LNCaP clone FGC (cell line): ENCODE results near the gene MTREX.
"Not testable (repeated sequence)": the region's sequence is repeated elsewhere in the genome, so short reads cannot be mapped to it uniquely, and the experiment has no call there.

Experiments used
- DNase-seq: peaks from one replicate; pipeline ENCODE4 v3.0.0-alpha.2; 2011; ENCODE audit warnings: low read depth
- H3K4me3 ChIP-seq: 2 replicates; pipeline ENCODE4 v1.5.1; 2011; ENCODE audit warnings: mild to moderate bottlenecking, low read depth, low read length, control low read depth
- CTCF ChIP-seq: IDR thresholded peaks from 2 replicates; pipeline ENCODE4 v1.5.1; 2012; ENCODE audit warnings: mild to moderate bottlenecking; ENCODE audit not compliant: control insufficient read depth, insufficient read depth; ENCODE audit errors: extremely low read depth

Gene MTREX

GRCh38 chr5:55308254-55308836, 556 bp downstream of the MTREX start:
- peak; percentile 52 for TF ChIP-seq CTCF
- no peak for DNase-seq

GRCh38 chr5:55313870-55314617, 6.3 kb downstream of the MTREX start:
- no peak overlapping the region for H3K4me3 ChIP-seq
- TF ChIP-seq CTCF = no peak
- DNase-seq = no peak

More at GRCh38 chr5:55308254-55308836, 556 bp downstream of the MTREX start:
- H3K4me3 ChIP-seq = peak overlapping the region; percentile 80

- TF ChIP-seq CTCF = no peak
- no peak for DNase-seq
- H3K4me3 ChIP-seq = no peak overlapping the region
Measured at GRCh38 chr5:55316289-55316688, 8.5 kb downstream of the MTREX start.

GRCh38 chr5:55316837-55317236, 9.0 kb downstream of the MTREX start:
- TF ChIP-seq CTCF = no peak
- no peak overlapping the region for H3K4me3 ChIP-seq
- no peak for DNase-seq

GRCh38 chr5:55318237-55318636, 10.4 kb downstream of the MTREX start:
- DNase-seq, H3K4me3 ChIP-seq: not testable (repeated sequence)

- no peak for TF ChIP-seq CTCF
- H3K4me3 ChIP-seq = no peak overlapping the region
- DNase-seq = no peak
Measured at GRCh38 chr5:55319491-55319890, 11.7 kb downstream of the MTREX start.

- no peak for DNase-seq
- no peak for TF ChIP-seq CTCF
Measured at GRCh38 chr5:55320571-55320970, 12.8 kb downstream of the MTREX start.

More at GRCh38 chr5:55320571-55320970, 12.8 kb downstream of the MTREX start:
- H3K4me3 ChIP-seq = no peak overlapping the region
